NCI-H1048 (cell line): Measurements from ENCODE around the gene FOXO1.
"Not testable (repeated sequence)": the region's sequence is repeated elsewhere in the genome, so short reads cannot be mapped to it uniquely, and the experiment has no call there.

Experiments
- DNase-seq: peaks from one replicate; lab custom pipeline; 2025; lab: John Stamatoyannopoulos, UW

FOXO1 gene

DNA sequence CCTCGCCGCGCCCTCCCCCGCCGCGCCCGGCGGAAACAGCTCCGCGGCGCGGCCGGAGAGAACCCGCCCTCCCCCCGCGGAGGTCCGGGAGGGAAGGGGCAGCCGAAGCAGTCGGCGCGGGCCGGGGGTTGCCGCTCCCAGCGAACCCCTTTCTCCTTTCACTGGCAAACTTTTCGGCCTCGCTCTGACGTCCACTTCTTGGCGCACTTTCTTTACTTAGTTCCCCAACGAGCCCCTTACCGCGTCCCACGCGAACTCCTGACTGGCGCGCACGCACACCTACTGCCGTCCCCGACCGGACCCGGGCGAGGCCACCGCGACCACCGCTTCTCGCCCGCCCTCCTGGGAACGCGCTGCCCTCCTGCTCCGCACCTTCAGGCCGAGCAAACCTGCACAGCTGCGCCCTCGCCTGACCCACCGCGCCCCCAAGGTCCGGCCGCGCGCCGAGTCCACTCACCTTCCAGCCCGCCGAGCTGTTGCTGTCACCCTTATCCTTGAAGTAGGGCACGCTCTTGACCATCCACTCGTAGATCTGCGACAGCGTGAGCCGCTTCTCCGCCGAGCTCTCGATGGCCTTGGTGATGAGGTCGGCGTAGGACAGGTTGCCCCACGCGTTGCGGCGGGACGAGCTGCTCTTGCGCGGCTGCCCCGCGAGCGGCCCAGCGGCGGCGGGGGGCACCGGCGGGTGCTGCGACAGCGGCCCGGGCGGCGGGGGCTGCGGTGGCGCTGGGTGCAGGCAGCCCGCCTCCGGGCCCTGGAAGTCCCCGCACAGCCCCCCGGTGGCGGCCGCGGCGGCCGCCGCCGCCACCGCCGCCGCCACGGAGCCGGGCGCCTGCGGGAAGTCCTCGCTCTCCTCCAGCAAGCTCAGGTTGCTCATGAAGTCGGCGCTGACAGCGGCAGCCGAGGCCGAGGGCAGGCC, 1.1 kb downstream of the FOXO1 start:
- no peak for DNase-seq

GRCh38 chr13:40664350-40665125, 1.9 kb downstream of the FOXO1 start:
- DNase-seq, result no peak

DNA sequence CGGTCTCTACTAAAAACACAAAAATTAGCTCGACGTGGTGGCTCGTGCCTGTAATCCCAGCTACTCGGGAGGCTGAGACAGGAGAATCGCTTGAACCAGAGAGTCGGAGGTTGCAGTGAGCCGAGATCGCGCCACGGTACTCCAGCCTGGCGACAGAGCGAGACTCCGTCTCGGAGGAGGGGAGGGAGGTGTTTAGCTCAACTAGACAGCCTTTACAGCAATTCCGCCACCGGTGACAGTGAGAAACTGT, 2.4 kb downstream of the FOXO1 start:
- DNase-seq, result not testable (repeated sequence)

DNA sequence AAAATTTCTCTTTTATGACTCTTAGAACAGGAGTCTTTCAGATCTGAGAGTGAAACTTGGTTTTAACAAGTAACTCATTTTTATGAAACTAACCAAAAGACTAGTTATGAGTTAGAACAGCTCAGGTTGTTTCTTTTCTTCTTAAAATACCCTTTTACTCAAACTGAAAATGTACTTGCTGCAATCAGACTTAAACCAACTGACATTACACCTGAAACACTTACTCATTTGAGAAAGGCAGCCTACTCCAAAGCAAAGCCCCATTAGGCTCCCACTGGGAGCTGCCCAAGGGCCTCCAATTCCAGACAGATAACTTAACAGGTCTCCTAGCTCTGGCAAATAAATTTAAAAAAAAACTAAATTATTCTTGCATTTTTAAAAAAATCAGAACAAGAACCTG, 3.6 kb downstream of the FOXO1 start:
- DNase-seq, result no peak

GRCh38 chr13:40661875-40662665, 4.4 kb downstream of the FOXO1 start:
- no peak for DNase-seq

GRCh38 chr13:40660692-40661091, 5.7 kb downstream of the FOXO1 start:
- no peak for DNase-seq

DNA sequence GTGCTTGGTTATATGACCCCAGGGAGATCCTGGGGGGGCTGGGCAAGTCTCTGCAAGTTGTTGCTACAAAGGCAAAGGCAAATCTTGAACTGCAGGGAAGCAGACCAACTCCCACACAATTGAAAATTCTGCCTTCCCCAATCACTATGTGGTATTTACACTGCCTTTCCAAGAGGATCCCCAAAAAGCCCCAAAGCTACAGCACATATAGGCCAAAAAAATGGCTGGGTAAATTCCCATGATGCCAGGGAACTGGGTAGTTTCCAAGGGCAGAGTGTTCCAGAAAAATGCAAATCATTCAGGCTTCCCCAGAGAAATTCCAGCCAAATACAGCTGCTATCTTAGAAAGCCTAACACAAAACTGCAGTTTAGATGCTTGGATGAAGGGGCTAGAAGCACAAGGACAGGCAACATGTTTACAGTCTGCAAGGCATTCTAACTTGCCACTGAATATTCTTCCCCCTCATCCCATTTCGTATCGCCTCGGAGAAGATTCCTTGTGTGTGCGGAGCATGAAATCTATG, 6.2 kb downstream of the FOXO1 start:
- DNase-seq, result no peak

- no peak for DNase-seq
These were observed 8.5 kb downstream of the FOXO1 start for GRCh38 chr13:40657951-40658350.

DNA sequence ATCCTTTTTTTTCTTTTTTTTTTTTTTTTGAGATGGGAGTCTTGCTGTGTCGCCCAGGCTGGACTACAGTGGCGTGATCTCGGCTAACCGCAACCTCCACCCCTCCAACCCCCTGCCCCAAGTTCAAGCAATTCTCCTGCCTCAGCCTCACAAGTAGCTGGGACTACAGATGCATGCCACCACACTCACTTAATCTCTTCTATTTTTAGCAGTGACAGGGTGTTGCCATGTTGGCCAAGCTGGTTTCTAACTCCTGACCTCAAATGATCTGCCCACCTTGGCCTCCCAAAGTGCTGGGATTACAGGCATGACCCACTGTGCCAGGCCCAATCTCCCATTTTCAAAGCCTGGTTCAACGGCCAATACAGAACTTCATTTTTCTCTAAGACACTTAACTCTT, 9.1 kb downstream of the FOXO1 start:
- no peak for DNase-seq

GRCh38 chr13:40656358-40656757, 10.1 kb downstream of the FOXO1 start:
- no peak for DNase-seq

DNA sequence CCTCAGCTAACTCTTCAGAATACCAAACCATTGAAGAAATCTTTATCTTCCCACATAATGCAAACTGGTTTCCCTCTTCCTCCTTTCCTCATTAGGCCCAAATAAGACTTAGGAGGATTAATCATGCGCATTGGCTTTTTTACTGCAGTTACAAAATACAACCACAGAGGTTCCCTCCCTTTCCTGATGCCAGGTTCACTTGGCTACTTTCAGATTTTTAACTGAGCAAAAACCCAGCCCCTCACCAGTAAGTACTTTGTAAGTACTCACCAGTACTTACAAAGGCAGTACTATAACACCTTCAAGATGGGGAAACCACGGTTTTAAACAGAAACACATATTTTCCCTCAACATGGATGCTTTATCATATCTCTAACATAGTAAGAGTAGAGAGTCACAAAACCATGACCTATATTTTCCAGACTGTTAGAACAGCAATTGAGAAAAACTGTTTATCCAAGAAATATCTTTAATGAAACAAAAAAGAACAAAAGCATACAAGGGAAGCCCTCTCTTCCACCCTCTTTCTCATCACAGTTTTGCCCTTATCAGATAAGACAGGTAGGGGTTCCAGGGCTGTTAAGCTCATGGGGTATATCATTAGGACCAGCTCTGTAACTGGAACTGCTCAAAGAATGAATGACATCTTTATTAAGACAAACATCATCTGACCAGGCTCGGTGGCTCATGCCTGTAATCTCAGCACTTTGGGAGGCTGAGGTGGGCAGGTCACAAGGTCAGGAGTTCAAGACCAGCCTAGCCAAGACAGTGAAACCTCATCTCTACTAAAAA, 12.7 kb downstream of the FOXO1 start:
- DNase-seq, result no peak

DNA sequence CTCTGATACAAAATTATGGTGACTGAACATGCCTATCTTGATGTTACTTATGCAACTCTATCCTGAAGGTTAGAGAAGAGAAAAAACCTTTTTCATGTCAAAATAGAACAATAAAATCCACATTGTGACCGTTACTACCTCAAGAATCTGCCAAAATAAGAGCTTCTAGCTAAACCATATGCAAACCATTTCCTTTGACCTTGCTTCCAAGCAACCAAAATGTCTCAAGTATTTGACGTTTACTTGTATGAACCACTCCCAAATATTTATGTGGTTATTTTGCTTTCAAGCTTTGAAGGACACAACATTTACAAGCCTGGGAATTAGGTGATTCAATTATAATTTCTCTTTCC, 13.9 kb downstream of the FOXO1 start:
- no peak for DNase-seq

DNA sequence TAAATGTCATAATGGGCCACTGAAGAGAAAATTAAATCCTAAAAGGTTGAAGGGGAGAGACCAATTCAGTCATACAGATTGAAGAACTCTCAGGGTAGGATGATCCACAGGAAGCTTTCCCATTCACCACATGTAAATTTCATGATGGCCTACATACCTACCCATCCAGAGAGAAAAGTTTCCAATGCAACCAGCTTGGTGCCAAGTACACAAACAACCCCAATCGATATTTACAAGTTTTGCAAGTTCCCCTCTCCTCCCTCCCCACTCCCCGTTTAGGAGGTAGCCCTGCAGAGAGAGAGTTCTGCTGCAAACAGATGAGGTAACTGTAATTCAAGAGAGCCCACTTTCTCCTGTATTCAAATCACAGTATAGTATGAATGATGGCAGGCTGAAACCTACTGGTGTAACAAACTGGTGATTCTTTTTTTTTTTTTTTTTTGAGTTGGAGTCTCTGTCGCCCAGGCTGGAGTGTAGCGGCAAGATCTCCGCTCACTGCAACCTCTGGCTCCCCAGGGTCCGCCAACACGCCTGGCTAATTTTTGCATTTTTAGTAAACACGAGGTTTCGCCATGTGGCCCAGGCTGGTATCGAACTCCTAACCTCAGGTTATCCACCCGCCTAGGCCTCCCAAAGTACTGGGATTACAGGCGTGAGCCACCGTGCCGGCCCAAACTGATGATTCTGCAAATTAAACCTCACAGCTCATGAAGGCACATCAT, 14.4 kb downstream of the FOXO1 start:
- DNase-seq, result no peak

- no peak for DNase-seq
These were observed 17.6 kb downstream of the FOXO1 start for GRCh38 chr13:40648841-40649240.

- DNase-seq, result no peak
These were observed 18.4 kb downstream of the FOXO1 start for GRCh38 chr13:40648040-40648439.

DNA sequence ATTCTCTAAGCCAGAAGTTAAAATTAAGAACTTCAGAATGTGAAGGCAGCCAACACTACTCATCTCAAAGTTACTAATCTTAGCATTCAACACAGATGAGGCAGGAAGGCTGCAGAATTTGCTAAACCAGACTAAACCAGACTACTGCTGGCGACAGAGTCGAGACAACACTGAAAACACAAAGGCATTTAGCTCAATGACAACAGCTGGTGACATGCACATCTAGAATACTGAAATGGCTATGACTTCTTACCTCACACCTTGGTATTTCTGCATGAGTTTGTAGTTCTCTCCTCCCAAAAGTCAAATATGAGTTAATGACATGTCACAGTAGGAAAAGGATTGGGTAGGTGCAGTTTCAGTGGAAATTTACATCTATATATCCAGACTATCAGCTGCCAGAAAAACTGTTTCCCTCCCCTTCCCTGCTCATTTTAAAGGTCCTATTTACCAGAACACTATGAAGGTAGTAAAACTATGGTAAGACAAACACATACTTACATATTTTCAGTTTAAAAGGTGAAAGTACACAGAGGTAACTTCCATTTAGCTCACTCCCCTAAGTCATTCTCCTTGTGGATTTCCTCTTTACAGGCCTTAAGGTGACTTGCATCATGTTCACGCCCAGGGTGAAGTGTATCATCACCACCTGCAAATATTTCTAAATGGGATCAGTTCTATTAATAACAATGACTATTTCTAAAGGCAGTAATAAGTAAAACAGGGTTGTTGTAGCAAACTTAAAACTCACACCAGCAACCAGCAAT, 21.4 kb downstream of the FOXO1 start:
- no peak for DNase-seq

DNA sequence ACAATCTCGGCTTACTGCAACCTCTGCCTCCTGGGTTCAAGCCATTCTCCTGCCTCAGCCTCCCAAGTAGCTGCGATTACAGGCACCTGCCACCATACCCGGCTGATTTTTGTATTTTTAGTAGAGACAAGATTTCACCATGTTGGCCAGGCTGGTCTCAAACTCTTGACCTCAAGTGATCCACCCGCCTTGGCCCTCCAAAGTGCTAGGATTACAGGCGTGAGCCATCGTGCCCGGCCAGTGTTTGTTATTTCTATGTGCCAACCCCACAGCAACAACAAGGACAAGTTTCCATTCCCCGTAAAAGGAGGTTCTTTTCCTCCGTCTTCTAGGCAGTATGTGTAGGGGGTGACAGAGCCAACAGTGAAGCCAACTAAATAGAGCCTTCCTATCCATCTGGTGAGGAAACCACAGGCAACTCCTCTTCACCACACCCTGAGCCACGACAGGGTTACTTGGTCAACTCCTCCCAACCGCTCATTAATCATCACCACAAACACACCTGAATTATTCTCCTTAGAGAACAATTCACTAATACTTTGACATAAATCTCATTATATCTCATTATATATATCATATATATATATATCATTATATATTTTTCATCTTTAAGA, 25.5 kb downstream of the FOXO1 start:
- DNase-seq, result no peak

DNA sequence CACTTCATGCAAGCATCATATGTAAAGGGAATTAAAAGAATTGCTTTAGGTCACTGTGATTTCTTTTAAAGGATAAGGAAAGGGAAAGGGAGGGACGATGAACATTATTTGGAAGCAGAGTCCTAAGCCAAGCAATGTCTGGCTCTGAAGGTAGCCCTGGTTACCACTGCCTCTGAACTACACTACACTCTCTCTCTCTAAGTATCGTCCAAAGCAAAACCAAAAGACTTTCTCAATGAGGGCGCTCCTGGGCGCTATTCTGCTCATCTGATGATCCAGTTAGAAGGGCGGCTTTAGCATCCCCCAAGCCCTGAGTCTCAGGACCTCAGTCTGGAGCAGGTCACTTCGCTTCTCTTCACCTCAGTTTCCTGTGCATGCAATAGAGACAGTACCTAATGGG, 26.2 kb downstream of the FOXO1 start:
- no peak for DNase-seq

DNA sequence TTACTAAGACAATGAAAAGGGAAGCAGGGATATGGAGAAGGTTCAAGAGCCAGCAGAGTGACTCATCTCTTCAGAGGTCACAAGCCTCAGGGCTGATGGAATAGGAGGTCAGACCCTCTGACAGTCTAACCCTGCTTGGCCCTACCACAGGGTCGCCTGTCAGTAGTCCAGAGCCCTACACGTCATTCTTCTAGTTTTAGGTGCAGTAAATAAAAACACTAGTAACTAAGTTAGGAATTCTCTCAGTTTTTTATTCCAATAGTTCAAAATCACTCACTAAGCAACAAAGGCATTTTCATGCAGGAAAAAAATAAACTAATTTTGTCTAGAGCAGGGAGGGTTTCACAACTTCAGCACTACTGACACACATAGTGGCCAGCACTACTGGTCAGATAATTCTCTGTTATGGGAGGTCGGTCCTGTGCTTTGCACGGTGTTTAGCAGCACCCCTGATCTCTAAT, 27.2 kb downstream of the FOXO1 start:
- no peak for DNase-seq

GRCh38 chr13:40637643-40638042, 28.8 kb downstream of the FOXO1 start:
- DNase-seq, result no peak
